ENCODE measurements around the gene IER5L. TPM values are rescaled to one million over a fixed set of nuclear protein-coding genes. Genes with fewer than 3 reads are reported as not detected.
A peak's percentile ranks its signal among the peaks of the same experiment; 100 is the strongest.

The IER5L gene
- total RNA-seq, 4 donors from 2014 or later, result 0.92 to 3.4 (median 2.9) TPM

DNA sequence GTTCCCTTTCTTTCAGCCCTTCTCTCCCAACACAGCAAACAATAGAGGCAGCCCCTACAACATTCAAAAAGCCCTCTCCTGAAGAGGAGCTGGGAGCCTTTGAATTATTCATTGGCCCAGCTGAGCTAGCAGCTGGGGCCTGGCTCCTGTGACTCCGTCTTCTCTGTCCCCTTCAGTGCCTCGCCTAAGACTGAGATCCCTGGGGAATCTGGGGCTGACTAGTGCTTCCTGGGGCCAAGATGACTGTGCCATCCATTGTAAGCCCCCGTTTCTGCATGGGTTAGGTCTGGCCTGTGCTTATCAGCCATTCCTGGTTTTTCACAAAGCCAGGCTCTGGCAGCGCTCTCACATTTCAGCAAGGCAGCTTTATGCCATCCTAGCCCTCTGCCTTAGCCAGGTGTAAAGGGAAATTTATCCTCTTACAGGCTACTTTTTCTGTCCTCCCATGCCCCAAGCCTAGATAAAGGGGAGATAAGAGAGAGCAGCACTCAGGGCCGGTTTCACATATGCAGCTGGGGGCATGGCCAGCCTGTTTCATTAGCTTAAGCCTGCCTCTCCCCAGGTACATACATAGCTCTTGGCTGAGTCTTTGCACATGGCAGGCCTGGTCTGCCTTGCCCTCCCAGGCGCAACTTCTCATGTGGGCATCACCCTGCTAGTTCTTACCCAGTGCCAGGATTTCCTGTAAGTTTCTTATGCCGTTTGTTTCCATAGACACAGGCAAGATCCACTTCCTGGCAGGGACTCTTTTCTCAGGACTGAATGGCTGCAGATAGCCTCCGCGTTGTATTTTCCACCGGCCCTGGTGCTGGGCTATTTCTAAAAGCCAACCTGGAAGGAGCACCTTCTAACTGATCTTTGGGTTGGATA, 51.1 kb downstream of the IER5L start:
- H3K27ac ChIP-seq, result peak overlapping the region in 3 of 4 donors; percentile 3 to 47 (median 4)
- H3K4me1 ChIP-seq, result peaks cover 19 to 29% of the 10 kb centered on the region in 2 donors
- in situ Hi-C loops (cut with MboI; ENCODE audit: low sequenced_read_pairs in 4 of 4) (loop anchor here in 2 of 4 donors (25.0 kb wide), 2 partner anchors 360 to 660 kb away; no protein-coding TSS in a partner anchor), intact Hi-C loops (cut with DNase I; ENCODE audit: low total_unique reads) (no loop called here)
- H3K36me3 ChIP-seq, result peaks cover 0 to 39% of the 10 kb centered on the region in 2 donors
- H3K4me3 ChIP-seq, result no peak overlapping the region
- DNase-seq (no peak), ATAC-seq (no peak)
- no peaks in the 10 kb centered on the region for H3K9me3 ChIP-seq
- TF ChIP-seq, protein P1, sequence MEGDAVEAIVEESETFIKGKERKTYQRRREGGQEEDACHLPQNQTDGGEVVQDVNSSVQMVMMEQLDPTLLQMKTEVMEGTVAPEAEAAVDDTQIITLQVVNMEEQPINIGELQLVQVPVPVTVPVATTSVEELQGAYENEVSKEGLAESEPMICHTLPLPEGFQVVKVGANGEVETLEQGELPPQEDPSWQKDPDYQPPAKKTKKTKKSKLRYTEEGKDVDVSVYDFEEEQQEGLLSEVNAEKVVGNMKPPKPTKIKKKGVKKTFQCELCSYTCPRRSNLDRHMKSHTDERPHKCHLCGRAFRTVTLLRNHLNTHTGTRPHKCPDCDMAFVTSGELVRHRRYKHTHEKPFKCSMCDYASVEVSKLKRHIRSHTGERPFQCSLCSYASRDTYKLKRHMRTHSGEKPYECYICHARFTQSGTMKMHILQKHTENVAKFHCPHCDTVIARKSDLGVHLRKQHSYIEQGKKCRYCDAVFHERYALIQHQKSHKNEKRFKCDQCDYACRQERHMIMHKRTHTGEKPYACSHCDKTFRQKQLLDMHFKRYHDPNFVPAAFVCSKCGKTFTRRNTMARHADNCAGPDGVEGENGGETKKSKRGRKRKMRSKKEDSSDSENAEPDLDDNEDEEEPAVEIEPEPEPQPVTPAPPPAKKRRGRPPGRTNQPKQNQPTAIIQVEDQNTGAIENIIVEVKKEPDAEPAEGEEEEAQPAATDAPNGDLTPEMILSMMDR (IDR thresholded peaks at IDR 0.05 in 4 of 5, conservative IDR thresholded peaks at IDR 0.05 in 1 of 5), result no peak
- no peak for TF ChIP-seq POLR2A (IDR thresholded peaks at IDR 0.05)
- no peaks in the 10 kb centered on the region for H3K27me3 ChIP-seq

Other genes with a start within 250 kb of the IER5L start
- 10 to 100 TPM in 1 of 4 donors, 1 to 10 TPM in 3; 6.5 to 11.8 (median 6.6) TPM for gene DOLK, start 230.7 kb downstream of the IER5L start, total RNA-seq
- 10 to 100 TPM; 24.7 to 59.7 (median 30.3) TPM for gene NUP188, start 230.6 kb downstream of the IER5L start, total RNA-seq
- gene SH3GLB2, start 149.9 kb downstream of the IER5L start, total RNA-seq, result 10 to 100 TPM; 33.6 to 55.1 (median 44.1) TPM
- 10 to 100 TPM in 3 of 4 donors, 1 to 10 TPM in 1; 5.8 to 20.6 (median 18.1) TPM for gene MIGA2, start 141.6 kb downstream of the IER5L start, total RNA-seq
- gene DOLPP1, start 97.2 kb downstream of the IER5L start, total RNA-seq, result 1 to 10 TPM; 1.6 to 4.7 (median 2.8) TPM
- 100 to 1,000 TPM; 137 to 167 (median 144) TPM for gene CRAT, start 67.5 kb downstream of the IER5L start, total RNA-seq
- 10 to 100 TPM; 37.6 to 71.6 (median 53.5) TPM for gene PTPA, start 66.8 kb downstream of the IER5L start, total RNA-seq

Data from gastrocnemius medialis (tissue), 4 donors.